HG02798 (cell line): ENCODE measurements around the gene FBXO11.
"Not testable (repeated sequence)": the region's sequence is repeated elsewhere in the genome, so short reads cannot be mapped to it uniquely, and the experiment has no call there.

Source experiments
- ATAC-seq: cut with Tn5 transposase; IDR thresholded peaks from one replicate; pipeline ENCODE4 v1.9.1; 2021; ENCODE audit warnings: mild to moderate bottlenecking; ENCODE audit not compliant: unreplicated experiment, poor library complexity

FBXO11 gene

DNA sequence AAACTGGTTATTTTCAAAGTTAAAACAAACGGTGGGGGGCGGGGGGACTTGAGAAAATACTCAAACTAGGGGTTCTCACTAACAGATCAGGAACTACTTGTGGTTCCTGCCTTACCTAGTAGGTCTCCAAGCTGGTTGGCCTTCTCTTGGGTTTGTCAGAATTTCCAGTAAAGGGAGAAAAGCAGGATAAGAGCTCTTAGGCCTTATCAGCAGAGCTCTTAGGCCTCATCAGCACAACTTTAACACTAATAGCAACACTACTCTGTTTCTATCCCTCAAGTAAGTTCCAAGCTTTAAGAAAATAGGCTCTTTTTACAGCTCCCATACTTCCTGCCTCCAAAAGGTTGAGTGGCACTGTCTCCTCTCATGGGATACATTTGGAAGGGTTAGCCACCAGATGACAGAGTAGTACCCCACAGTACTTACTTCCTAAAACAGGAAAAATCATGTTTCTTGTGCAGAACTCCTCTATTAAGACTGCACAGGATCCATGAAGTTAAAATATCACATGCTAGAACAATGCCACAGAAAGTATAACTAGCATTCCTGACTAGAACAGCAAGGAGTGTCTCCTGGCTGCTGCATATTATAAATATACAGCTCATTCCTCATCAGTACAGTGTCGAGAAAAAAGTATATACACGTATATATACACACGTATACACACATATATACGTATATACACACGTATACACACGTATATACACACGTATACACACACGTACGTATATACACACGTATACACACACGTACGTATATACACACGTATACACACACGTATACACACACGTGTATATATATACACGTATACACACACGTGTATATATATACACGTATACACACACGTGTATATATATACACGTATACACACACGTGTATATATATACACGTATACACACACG lies 6.1 kb downstream of the FBXO11 start:
- no peak for ATAC-seq

DNA sequence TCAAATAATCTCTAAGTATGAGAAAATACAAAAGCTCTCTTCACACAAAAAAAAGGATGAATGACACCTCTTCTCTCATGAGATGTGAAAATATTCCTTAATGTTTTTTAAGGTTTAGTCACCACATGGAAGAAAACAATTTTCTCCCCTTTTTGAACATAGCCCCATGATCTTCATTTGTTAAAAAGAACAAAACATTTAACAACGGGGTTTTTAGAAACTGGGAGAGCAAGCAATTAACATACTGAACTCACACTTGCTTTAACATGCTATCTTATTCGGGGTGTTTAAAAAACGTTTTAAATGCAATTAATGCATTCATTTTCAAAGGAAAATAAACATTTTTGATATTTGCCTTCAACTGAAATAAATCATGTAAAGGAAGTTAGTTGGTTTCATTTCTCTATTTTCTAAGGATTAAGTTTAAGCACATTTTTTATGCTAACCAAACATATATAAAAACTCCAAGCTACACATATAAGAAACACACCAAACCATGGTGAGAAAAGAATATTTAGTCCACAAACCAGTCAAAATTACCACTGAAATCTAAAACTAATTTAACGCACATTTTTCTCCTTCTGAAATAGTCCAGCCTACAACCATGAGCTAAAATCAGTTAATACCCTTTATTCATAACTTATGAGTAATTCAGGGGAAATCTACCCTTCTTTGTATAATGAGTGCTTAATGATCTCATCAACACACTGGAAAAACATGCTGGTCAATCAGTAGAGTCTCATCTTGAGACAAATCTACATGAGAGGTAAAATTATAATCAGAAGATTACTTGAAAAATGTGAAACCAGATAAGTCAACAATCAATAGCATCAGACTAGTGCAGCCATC lies 8.2 kb downstream of the FBXO11 start:
- no peak for ATAC-seq

DNA sequence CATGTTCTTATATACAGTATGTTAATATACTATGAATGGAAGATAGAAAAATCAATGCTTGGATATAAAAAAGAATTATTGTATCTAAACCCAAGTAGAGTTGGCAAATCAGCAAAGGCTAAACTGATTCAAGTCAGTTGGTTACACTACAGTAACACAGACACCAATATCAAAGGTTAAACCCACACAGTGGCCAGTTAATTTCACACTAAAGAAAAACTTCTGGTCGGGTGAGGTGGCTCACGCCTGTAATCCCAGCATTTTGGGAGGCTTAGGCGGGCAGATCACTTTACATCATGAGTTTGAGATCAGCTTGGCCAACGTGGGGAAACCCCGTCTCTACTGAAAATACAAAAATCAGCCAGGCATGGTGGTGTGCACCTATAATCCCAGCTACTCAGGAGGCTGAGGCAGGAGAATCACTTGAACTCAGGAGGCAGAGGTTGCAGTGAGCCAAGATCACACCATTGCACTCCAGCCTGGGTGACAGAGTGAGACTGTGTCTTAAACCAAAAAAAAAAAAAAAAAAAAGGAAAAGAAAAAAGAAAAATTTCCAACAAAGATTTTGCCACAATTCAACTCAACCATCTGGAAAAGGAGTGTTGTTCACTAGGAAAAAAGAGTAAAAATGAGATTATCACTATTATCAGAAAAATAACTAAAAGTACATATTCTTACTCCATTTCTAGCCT lies 9.0 kb downstream of the FBXO11 start:
- ATAC-seq, result not testable (repeated sequence)

DNA sequence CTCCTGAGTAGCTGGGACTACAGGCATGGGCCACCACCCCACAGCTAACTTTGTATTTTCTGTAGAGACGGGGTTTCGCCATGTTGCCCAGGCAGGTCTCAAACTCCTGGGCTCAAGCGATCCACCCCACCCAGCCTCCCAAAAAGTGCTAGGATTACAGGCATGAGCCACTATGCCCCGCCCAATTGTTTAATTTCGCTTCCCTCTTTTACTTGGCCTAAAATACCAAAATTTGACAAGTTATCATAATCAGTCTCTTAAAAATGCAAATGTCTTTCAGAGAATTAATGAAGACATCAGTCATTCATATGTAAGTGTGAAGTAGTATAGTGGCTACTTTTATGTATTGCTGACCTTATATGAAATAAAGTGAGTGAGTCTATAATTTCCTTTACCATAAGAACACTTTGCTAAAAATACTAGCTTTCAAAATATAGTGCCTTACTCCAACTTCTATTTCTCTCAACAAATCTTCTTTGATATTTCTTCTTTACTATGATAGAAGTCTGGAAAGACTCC lies 9.8 kb downstream of the FBXO11 start:
- no peak for ATAC-seq

DNA sequence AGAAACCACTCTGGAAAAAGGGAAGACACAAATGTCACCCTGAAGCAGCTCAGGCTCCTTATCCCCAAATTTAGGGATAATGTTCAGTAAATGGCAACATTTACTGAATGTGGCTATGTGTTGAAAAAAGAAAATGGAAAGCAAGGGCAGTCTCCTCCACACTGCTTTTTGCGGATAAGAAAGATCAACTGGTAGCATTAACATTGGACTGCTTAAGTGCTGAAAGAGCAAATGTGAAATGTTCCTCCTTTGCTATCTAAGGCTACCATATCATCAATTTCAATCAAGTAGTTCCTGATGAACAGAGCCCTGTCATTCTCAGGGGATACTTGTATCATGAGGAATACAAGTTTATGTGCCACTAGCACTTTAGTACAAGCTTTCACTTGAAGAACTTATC lies 12.5 kb downstream of the FBXO11 start:
- ATAC-seq, result no peak

DNA sequence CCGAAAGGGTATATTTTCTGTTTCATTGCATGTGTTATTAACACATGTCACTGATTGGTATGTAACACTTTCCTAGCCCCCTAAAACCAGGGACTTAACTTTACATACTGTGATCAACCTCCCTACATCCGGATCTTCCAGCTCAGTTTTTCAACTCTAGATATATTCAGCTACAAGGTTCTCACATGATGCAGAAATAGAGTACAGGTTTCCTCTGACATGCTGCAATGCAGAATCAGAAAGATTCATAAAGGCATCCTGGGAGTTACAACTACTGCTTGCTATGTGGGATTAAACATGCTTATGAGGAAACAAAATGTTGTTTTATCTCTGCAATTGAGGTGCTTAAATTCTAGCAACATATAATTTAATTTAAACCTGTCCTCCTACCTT lies 14.0 kb downstream of the FBXO11 start:
- no peak for ATAC-seq

DNA sequence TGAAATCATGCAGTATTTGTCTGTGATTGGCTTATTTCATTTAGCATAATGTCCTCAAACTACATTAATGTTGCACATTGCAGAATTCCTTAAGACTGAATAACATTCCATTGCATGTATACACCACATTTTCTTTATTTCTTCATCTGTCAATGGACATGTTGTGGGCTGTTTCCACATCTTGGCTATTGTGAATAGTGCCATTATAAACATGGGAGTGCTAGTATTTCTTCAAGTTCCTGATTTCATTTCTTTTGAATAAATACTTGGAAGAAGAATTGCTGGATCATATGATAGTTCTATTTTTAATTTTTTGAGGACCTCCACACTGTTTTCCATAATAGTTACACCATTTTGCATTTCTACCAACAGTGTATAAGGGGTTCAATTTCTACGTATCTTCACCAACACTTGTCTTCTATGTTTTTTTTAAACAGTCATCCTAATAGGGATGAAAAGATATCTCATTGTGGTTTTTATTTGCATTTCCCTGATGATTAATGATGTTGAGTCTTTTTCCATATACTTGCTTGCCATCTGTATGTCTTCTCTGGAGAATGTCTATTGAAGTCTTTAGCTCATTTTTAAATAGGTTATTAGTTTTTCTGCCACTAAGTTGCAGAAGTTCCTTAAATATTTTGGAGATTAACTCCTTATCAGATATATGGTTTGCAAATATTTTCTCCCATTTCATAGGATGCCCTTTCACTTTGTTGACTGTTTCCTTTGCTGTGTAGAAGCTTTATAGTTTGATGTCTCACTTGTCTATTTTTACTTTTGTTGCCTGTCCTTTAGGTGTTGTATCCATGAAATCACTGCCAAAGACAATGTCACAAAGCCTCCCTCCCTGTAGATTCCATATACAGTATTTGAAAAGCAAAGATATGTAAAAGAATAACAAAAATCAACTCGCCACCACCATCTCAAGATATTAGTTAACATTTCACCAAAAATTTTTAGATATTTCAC lies 14.6 kb downstream of the FBXO11 start:
- no peak for ATAC-seq

DNA sequence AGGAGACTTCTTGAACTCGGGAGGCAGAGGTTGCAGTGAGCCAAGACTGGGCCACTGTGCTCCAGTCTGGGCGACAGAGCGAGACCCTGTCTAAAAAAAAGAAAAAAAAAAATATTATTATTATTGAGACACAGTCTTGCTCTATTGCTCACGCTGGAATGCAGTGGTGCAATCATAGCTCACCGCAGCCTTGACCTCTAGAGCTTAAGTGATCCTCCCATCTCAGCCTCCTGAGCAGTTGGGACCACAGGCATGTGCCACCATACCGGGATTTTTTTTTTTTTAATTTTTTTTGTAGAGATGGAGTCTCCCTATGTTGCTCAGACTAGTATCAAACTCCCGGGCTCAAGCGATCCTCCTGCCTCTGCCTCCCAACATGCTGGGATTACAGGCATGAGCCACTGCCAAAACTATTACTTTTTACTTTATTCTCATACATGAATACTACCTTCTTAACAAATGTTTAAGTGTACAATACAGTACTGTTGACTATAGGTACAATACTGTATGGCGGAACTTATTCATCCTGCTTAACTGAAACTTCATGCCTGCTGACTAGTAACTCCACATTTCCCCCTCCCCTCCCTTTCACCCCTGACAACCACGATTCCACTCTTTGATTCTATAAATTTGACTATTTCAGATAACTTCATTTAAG lies 15.5 kb downstream of the FBXO11 start:
- ATAC-seq, result no peak

DNA sequence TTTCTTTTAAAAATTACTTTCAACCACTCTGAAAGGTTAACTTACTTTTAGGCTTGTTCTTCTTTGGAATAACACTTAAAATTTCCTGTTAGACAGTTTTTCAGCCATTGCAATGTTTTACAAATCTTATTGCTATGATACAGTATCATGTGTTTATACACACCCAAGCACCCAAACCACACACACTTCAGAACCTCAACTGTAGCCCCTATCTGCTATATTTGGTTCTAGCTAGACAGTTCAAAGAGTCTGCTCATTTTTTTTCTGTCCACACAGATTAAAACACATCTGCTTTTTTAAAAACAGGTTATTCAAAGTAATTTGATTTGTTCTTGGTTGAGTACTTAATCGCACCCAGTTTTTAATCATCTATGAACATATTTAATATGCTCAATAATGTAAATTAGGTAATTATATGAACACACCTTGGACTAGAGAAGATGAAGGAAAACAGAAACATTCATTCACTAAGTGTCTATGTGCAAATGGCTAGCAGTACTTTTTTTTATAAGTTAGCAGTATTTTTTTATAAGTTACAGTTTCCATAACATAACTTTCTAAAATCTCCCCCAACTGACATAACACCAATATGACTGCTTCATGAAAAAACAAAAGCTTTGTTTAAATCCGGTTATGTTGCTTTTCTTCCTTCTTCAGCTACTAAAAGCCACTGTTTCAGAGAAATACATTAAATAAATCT lies 17.6 kb downstream of the FBXO11 start:
- ATAC-seq, result no peak

DNA sequence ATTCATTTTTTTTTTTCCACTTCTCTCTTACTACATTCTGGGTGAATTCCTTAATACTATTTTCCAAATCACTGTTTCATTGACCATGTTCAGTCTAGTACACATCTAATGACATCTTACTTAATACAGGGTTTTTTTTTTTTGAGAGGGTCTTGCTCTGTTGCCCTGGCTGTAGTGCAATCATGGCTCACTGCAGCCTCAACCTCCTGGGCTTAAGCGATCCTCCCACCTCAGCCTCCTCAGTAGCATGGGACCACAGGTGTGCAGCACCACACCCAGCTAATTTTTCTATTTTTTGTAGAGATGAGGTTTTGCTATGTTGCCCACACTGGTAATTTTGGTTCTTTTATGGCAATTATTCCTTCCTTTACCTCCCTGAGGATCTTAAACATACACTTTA lies 29.4 kb downstream of the FBXO11 start:
- ATAC-seq, result no peak

DNA sequence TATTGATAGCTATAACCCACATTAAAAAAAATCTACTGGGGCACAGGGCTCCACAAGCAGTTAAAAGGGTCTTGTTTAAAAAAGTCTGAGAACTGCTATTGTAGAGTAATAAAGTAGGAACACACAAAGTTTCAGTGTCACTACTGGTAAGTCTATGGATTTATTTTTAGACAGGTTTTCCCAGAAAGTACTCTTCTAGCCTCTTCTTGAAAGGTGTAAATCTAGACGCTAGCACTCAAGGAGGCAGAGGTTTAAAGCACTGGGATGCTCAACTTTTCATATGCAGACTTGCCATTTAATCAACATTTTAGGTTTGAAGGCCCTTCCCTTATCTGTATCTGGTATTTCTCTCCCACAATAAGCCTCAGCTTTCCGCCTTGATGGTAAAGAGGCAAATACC lies 33.4 kb downstream of the FBXO11 start:
- no peak for ATAC-seq

DNA sequence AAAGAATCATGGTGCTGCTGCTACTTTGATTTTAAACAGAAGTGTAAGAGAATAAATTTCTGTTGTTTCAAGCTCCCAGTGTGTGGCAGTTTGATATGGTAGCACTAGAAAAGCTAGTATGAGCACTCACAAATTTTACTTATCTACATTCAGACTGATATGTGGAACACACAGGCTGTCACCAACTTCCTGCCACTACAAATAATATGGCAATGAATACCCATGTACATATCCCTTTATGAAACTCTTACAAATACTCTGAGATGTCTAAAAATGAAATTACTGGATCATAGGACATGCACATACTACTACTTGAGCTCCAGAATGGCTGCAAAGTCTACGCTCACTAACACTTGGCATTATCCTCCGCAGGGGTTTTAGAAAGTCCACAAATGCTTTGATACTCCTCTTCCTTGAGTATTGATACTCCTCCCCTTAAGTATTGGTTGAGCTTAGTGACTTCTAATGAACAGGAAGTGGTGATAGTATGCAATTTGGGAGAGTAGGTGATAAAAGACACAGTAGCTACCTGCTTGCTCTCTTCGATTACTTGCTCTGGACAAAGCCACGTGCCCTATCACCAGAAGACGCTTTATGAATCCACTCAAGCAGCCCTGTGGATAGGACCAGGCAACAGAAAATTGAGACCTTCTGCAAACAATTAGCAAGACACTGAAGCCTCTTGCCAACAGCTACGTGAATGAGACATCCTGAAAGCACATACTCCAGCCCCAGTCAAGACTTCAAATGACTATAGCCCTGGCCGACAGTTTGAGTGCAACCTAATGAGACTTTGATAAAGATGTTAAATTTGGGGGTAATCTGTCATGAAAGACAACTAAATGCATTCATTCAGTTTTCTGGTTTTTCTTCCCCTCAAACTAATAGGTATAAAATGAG lies 35.4 kb downstream of the FBXO11 start:
- no peak for ATAC-seq

DNA sequence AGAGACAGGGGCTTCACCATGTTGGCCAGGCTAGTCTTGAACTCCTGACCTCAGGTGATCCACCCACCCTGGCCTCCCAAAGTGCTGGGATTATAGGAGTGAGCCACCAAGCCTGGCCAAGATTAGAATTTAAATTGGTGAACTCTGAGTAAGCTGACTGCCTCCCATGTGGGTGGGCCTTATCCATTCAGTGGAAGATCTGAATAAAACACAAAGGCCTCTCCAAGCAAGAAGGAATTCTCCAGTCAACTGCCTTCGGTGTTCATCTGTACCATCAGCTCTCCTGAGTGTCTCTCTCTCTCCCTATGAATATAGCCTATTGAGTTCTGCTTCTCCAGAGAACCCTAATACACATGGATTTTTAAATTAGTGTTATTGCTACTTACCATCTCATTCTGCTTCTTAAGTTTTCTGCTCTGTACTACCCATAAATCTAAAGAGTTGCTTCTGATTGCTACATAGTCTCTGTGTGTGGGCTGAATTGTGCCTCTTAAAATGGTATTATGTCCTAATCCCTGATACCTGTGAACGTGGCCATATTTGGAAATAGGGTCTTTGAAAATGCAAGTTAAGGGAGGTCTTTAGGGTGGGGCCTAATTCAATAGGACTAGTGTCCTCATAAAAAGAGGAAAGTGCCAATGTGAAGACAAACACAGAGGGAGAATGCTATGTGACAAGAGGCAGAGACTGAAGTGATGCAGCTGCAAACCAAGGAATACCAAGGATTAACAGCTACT lies 36.3 kb downstream of the FBXO11 start:
- ATAC-seq, result no peak

DNA sequence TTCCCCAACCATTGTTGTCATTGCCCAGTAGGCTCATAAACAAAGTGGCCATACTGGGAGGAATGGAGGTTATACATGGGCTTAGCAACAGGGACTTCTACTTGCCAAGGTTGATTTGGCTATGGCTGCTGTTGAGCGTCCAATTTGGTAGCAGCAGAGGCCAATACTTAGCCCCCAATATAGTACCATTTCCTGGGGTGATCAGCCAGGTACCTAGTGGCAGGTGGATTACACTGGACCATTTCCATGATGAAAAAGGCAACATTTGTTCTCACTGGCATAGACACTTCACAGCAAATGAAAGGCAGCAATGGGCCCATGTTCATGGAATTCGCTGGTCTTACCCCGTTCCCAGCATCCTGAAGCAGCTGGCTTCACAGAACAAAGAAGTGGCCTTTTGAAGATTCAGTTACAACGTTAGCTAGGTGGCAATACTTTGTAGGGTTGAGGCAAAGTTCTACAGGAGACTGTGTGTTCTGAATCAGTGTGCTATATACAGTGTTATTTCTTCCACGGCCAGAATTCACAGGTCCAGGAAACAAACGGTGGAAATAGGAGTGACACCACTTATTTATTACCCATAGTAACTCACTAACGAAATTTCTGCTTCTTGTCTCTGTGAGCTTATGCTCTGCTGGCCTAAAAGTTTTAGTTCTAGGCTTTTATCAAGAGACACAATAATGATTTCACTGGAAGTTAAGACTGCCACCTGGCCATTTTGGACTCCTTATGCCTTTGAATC lies 37.5 kb downstream of the FBXO11 start:
- ATAC-seq, result no peak

DNA sequence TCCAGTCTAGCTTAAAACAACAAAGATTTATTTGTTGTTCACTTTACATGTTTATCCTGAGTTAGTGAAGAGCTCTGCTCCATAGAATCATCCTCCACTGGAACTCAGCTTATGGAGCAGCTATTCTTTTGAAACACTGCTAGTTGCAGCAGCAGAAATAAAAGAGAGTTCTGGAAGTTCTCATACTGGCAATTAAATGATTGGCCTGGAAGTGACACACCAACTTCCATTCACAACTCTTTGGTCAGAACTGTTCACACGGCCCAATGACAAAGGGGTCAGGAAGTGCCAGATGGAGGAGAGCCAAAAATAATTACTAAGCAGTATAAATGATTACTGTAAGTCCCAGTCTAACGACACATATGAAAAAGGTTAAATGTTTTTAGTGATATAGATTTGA lies 39.1 kb downstream of the FBXO11 start:
- no peak for ATAC-seq

DNA sequence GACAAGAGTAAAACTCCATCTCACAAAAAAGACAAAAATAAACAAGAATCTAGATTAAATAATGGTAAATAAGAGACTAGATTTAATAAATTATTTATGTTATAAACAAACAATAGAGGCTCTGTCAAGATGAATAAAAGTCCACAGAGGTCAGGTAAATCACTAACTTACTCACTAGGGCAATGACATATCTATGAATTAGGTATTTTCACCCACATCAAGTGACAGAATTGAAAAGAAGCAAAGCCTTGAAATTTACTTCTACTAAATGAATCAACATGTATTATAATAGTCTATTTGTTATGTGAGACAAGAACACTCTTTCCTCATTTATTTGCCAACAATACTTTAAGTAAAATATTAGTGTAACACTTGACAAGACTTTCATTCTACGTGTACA lies 41.7 kb downstream of the FBXO11 start:
- no peak for ATAC-seq
